GM12872 (cell line): ENCODE measurements around the gene VIPR2.

ENCODE experiments used
- CTCF ChIP-seq: IDR thresholded peaks from 3 replicates; pipeline ENCODE4 v1.5.1; 2011; ENCODE audit warnings: low read depth, mild to moderate bottlenecking, low read length, moderate library complexity; ENCODE audit not compliant: insufficient read depth

VIPR2 gene

GRCh38 chr7:159025161-159025779 lies 119.4 kb downstream of the VIPR2 start:
- no peak for TF ChIP-seq CTCF

- no peak for TF ChIP-seq CTCF
Observed at GRCh38 chr7:159024280-159024951, 120.3 kb downstream of the VIPR2 start.

- no peak for TF ChIP-seq CTCF
Observed at GRCh38 chr7:159023746-159024145, 120.9 kb downstream of the VIPR2 start.

GRCh38 chr7:159023206-159023605 lies 121.5 kb downstream of the VIPR2 start:
- no peak for TF ChIP-seq CTCF

GRCh38 chr7:159022238-159022993 lies 122.3 kb downstream of the VIPR2 start:
- no peak for TF ChIP-seq CTCF

- no peak for TF ChIP-seq CTCF
Observed at GRCh38 chr7:159020987-159021386, 123.7 kb downstream of the VIPR2 start.

GRCh38 chr7:159019111-159019510 lies 125.6 kb downstream of the VIPR2 start:
- TF ChIP-seq CTCF = no peak
